Mononuclear cell (primary cell): ENCODE results near the gene BCL7C. TPM values are rescaled to one million over a fixed set of nuclear protein-coding genes. Genes with fewer than 3 reads are reported as not detected.
"Not testable (repeated sequence)": the region's sequence is repeated elsewhere in the genome, so short reads cannot be mapped to it uniquely, and the experiment has no call there.

ENCODE experiments used
- H3K27me3 ChIP-seq: 2 replicates; pipeline ENCODE4 v1.6.0; 2011; ENCODE audit warnings: low read length, control low read depth; ENCODE audit not compliant: insufficient read depth
- H3K4me1 ChIP-seq: 2 replicates; pipeline ENCODE4 v1.5.1; 2011; ENCODE audit warnings: mild to moderate bottlenecking, low read length, control low read depth; ENCODE audit not compliant: insufficient read depth
- H3K4me3 ChIP-seq: 2 replicates; pipeline ENCODE4 v1.5.1; 2011; ENCODE audit warnings: mild to moderate bottlenecking, low read length, moderate library complexity
- H3K9me3 ChIP-seq: 2 replicates; pipeline ENCODE4 v1.5.1; 2011; ENCODE audit warnings: low read depth, mild to moderate bottlenecking, control low read depth, low read length
- total RNA-seq: library from RNA; depleted of rRNA; stranded (reverse); fragments of >200 nt; gene quantifications from one replicate; pipeline ENCODE4 v1.2.3, GENCODE V29; 2012

BCL7C gene
- total RNA-seq, 1 donor: 17.0 TPM

- no peak overlapping the region for H3K4me3 ChIP-seq
- H3K9me3 ChIP-seq: no peaks in the 10 kb centered on the region
- peaks cover 14% of the 10 kb centered on the region for H3K4me1 ChIP-seq
- H3K27me3 ChIP-seq: no peaks in the 10 kb centered on the region
Measured at GRCh38 chr16:30870904-30871303, 23.0 kb downstream of the BCL7C start.

GRCh38 chr16:30867747-30868146 is 26.1 kb downstream of the BCL7C start:
- Histone ChIP-seq H3K4me1 (no peaks in the 10 kb centered on the region), H3K27me3 (no peaks in the 10 kb centered on the region), H3K9me3 (no peaks in the 10 kb centered on the region), H3K4me3 (no peak overlapping the region)

GRCh38 chr16:30866031-30866430 is 27.8 kb downstream of the BCL7C start:
- Histone ChIP-seq H3K27me3 (no peaks in the 10 kb centered on the region), H3K4me1 (no peaks in the 10 kb centered on the region), H3K4me3 (no peak overlapping the region), H3K9me3 (no peaks in the 10 kb centered on the region)

GRCh38 chr16:30863178-30863577 is 30.7 kb downstream of the BCL7C start:
- not testable (repeated sequence) for H3K27me3 ChIP-seq, H3K9me3 ChIP-seq, H3K4me3 ChIP-seq, H3K4me1 ChIP-seq

- H3K9me3 ChIP-seq, H3K4me3 ChIP-seq, H3K4me1 ChIP-seq, H3K27me3 ChIP-seq: not testable (repeated sequence)
Measured at GRCh38 chr16:30860729-30861128, 33.1 kb downstream of the BCL7C start.

- no peaks in the 10 kb centered on the region for H3K9me3 ChIP-seq
- H3K4me3 ChIP-seq: no peak overlapping the region
- H3K27me3 ChIP-seq: no peaks in the 10 kb centered on the region
- H3K4me1 ChIP-seq: no peaks in the 10 kb centered on the region
Measured at GRCh38 chr16:30858829-30859423, 35.0 kb downstream of the BCL7C start.

- no peak overlapping the region for H3K4me3 ChIP-seq
- no peaks in the 10 kb centered on the region for H3K9me3 ChIP-seq
- no peaks in the 10 kb centered on the region for H3K4me1 ChIP-seq
Measured at GRCh38 chr16:30858111-30858495, 35.8 kb downstream of the BCL7C start.

GRCh38 chr16:30853758-30854157 is 40.1 kb downstream of the BCL7C start:
- H3K9me3 ChIP-seq: no peaks in the 10 kb centered on the region
- no peaks in the 10 kb centered on the region for H3K27me3 ChIP-seq
- H3K4me1 ChIP-seq: no peaks in the 10 kb centered on the region
- no peak overlapping the region for H3K4me3 ChIP-seq

More at GRCh38 chr16:30858111-30858495, 35.8 kb downstream of the BCL7C start:
- no peaks in the 10 kb centered on the region for H3K27me3 ChIP-seq

GRCh38 chr16:30850246-30850645 is 43.6 kb downstream of the BCL7C start:
- Histone ChIP-seq H3K4me3 (no peak overlapping the region), H3K4me1 (peaks cover 2% of the 10 kb centered on the region), H3K27me3 (no peaks in the 10 kb centered on the region), H3K9me3 (no peaks in the 10 kb centered on the region)

GRCh38 chr16:30846649-30847402 is 47.1 kb downstream of the BCL7C start:
- no peaks in the 10 kb centered on the region for H3K27me3 ChIP-seq
- peaks cover 8% of the 10 kb centered on the region for H3K4me1 ChIP-seq
- no peaks in the 10 kb centered on the region for H3K9me3 ChIP-seq
- no peak overlapping the region for H3K4me3 ChIP-seq

GRCh38 chr16:30844671-30845449 is 49.0 kb downstream of the BCL7C start:
- H3K27me3 ChIP-seq: no peaks in the 10 kb centered on the region
- H3K4me1 ChIP-seq: peaks cover 8% of the 10 kb centered on the region
- H3K9me3 ChIP-seq: no peaks in the 10 kb centered on the region
- peak overlapping the region; percentile 23 for H3K4me3 ChIP-seq

- no peaks in the 10 kb centered on the region for H3K27me3 ChIP-seq
- H3K9me3 ChIP-seq: no peaks in the 10 kb centered on the region
- no peak overlapping the region for H3K4me3 ChIP-seq
- peaks cover 8% of the 10 kb centered on the region for H3K4me1 ChIP-seq
Measured at GRCh38 chr16:30844346-30844670, 49.6 kb downstream of the BCL7C start.

GRCh38 chr16:30843501-30843900 is 50.4 kb downstream of the BCL7C start:
- Histone ChIP-seq H3K4me1 (peaks cover 8% of the 10 kb centered on the region), H3K27me3 (no peaks in the 10 kb centered on the region), H3K9me3 (no peaks in the 10 kb centered on the region), H3K4me3 (no peak overlapping the region)

- H3K27me3 ChIP-seq: no peaks in the 10 kb centered on the region
- no peak overlapping the region for H3K4me3 ChIP-seq
- H3K9me3 ChIP-seq: no peaks in the 10 kb centered on the region
- peaks cover 8% of the 10 kb centered on the region for H3K4me1 ChIP-seq
Measured at GRCh38 chr16:30842971-30843370, 50.9 kb downstream of the BCL7C start.

GRCh38 chr16:30841332-30841731 is 52.5 kb downstream of the BCL7C start:
- H3K9me3 ChIP-seq: no peaks in the 10 kb centered on the region

More at GRCh38 chr16:30841332-30841731, 52.5 kb downstream of the BCL7C start:
- Histone ChIP-seq H3K4me1 (peaks cover 8% of the 10 kb centered on the region), H3K4me3 (no peak overlapping the region), H3K27me3 (no peaks in the 10 kb centered on the region)
